COLO668 (cell line): ENCODE results near the gene BICC1.

Source experiments
- DNase-seq: peaks from one replicate; lab custom pipeline; 2025; ENCODE audit not compliant: unreplicated experiment; lab: John Stamatoyannopoulos, UW

The BICC1 gene

DNA sequence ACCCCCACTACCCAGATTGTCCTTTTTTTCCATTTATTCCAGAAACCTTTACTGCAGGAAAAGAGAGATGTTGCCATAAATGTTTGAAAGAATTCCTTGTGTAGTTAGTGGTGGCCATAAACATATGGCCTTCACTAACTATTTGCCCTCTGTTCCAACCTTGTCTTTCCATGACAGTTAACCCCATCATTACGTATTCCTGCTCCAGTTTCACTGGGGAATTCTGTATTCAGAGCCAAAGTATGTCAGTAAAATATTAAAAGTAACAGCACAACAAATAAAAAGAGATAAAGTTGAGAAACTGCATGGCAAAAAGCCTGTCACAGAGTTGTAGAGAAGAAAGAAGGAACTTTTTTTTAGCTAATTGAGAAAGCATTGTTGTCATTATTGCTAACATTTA is 261.3 kb downstream of the BICC1 start:
- DNase-seq, result no peak

DNA sequence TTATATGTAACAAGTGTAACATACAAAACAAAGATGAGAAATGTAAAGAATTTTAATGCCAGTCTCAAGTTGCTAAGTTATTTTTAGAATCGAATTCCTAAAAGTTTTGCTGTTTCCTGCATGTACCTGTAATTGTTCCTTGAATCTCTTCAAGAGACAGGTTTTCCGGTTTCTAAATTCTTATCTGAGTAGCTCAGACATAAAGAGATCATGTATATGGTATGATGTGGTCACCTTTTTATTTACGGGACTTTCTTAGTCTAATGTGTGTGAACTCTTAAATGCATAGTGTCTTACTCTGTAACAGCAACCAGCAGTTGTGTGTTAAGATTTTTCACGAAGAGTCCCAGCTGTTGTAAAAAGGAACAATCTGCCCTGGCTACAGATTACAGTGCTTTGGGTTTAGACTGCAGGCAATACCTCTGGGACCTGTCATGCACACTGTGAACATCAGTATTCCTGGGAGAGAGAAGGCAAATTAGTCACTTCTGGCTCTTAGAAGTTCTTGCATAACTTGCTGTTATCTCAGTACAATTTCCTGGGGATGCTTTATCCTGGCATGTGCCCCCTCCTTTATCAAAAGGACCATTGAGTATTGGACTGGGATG is 263.4 kb downstream of the BICC1 start:
- DNase-seq, result no peak

DNA sequence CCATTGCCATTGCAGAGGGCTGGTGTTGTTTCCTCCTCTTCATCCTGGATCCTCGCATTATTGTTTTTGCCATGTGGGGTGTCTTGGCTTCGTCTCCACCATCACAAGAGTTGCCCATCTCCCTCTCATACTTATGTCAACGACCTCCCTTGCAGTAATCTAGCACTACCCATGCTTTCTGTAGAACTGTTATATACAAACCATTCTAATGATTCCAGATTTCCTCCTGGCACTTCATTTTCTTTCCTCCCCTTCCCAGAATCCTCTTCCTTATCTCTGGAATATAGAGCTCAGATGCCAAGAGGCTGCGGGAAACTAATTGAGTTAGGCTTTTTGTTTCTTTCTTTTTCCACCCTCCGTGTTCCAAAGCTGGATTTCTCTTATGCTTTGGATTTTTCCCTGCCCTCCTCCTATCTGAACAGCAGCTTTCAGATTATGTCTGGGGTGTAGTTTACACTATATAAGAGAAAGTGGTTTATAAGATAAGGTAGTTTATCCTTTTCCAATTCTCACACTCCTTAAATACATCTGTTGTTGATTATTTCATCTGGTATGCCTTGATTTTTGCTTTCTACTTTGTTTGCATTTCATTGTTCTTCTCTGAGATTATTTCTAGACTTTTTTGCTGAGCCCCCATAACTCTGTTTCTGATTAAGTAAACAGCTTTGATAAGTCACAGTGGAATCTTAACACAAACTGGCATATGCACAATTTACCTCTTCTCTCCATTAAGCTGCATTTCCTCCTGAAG is 264.1 kb downstream of the BICC1 start:
- no peak for DNase-seq

DNA sequence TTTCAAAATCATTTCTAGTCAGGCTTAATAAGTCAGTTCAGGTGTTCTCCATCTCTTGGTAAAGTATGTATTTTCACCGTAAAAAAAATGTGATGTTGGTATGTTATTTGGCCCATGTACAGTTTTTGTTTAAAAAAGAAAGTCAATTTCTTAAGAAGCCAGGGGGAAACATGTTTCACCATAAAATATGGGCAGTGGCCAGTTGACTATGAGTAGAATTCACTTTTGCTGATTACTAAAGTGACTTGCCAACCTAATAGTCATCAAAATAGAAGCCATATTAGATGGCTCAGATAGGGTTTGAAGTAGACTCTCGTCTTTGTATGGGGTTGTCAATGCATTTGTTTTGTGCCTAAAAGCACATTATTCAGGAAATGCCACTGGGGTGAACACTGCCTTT is 266.3 kb downstream of the BICC1 start:
- DNase-seq, result no peak

DNA sequence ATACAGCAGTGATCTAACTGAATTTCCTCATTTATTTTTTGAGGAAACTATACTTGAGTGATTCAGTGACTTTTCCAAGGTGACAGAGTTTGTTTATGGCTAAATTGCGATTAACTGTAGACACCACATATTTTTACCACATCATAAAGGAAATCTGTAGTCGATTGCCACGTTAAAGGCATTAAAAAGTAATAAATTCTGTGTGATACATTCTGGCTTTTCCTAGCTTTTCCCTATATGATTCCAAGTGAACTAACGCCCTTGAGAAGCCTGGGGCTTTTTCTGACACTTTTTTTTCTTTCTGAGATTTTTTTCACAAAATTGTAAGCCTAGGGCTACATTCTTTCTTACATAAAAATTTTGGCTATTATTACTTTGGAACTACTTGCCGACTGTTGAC is 266.9 kb downstream of the BICC1 start:
- DNase-seq, result no peak

DNA sequence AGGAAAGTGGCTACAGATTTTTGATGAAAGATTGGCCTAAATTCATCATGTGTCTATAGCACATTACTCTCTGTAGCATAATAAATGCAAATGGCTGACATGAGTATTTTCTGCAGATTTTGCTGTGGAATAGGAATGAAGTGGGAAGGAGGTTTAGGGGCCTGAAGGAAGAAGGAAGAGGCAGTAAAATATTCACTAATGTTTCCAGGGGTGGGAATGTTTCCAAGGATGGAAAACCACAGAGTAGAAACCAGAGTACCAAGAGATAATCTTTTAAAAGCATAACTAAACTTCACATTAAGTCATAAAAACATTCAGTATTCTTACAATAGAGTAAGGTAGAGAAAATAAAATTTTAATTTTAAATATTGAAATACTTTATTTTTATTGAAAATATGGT is 267.8 kb downstream of the BICC1 start:
- DNase-seq, result no peak

DNA sequence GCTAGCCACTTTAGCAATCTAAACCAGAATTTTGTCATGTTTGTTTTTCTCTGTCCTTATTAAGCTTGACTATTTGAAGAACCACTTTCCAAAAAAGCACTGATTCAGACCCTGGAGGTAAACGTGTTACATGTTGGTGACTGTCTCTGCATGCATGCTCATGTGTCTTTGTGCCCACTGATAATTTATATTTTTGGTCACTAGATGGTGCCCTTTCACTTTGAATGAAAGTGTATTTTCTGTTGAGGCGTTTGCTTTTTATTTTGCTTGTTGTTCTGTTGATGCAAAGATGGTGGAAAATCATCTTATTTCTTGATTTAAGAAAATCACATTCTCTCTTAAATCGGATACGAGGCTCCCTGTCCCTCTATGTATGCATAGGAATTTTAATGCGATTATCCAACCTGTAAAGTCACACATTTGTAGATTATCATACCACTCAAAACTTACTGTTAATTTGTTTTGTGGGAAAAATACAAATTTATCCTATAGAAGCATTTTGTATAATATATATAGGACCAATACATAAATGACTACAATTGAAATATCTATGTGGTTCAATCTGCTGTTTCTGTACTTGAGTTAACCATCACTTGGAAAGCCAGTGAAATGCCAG is 269.3 kb downstream of the BICC1 start:
- no peak for DNase-seq

DNA sequence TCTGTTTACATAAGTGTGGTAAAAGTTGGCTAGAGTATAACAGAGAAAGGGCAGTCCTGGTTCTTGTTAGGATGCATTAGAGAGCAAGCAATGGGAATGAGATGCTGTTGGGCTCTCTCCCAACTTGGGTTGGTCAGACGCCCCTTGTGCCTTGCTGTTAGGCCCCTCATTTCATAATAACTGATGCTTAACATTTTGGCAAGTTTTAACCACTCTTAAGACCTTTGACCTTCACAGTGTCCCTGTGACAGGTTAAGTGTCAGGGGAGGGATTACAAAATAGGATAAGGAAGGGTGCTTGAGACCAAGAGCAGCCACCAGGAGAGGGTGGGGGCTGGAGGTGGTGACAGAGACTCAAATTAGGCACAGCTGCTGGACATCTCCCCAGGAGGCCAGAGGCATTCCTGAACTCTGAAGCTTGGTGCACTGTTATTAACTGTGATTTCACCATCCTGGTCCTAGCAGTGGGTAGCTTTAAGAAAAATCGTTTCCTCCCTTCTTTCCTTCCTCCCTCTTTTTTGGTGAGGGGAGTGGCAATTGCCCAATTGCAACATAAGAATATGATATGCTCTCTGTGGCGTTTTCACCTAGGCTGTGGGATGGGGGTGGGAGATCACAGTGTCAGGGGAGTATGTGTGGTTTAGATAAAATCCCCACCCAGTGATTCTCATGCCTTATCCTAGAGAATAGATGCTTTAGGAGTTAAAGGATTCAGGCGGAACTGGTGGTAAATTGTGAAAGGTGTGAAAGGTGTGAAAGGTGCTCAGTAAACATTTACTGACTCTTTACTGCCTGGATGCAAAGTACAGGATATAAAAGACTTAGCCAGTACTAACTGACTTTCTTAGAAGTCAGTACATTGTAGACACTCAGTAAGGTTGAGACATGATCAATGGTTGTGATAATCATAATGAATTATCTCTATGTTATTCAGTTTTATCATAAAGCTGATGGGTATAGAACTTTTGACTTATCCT is 270.5 kb downstream of the BICC1 start:
- DNase-seq, result no peak

DNA sequence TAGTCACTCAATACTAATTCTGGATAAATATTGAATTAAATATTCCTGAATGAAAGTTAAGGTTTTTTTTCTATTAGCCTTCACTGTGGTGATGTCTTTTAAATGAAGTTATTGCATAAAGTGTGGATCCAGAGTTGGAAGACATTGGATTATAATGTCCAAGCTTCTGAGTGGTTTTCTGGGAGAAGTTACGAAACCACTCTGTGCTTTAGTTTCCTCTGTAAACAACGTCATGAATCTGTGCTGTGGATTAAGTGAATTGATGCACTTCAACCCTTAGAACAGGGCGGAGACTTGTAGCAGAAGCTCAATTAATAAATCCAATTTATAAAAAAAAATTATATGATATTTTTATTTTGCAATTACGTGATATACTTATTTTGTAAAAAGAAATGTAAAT is 271.7 kb downstream of the BICC1 start:
- no peak for DNase-seq

DNA sequence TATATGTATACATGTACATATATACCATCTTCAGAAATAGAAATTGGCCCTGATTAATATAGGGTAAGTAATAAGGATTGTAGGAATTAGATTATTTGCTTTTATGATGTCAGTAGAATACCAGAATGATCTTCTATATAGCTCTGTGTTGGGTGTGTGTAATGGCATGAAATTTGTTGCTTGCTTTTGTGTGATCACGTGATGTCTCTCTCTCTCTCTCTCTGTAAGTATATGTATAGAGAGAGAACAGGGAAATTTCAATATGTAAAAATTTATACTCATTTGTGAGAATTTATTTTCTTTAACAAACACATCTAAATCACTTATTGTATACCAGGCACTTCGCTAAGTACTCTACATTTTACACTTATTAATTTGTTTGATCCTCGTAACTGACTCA is 272.7 kb downstream of the BICC1 start:
- no peak for DNase-seq

DNA sequence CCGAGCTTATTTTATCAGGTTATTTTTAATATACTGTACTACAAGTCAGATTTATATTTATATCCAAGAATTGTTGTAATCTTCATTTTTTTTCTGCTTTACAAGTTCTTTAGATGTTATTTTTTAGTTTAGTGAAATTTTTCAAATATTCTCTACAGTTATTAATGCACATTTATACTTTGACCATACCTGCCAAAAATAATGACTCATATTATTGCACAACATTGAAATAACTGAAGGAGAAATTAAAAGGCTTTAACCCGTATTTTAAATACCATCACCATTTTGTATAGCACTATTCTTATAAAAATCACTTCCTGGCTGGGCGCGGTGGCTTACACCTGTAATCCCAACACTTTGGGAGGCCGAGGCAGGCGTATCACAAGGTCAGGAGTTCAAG is 278.5 kb downstream of the BICC1 start:
- no peak for DNase-seq

DNA sequence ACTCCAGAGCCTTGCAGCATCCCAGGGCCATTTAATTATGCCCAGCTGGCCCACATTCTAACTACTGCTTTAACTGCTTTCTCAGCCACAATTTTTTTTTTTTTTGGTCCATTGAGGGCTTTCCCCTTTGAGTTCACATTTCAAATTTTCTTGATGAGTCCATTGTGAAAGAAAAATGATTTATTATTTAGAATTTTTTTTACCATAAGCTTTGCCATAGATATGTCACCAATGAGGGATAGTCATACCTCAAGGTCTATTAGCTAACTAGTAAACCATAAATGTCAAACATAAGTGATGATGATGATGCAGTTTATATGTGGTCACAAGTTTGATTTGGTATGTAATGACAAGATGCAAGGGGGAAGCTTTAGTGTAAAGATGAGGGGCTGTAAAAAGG is 282.9 kb downstream of the BICC1 start:
- no peak for DNase-seq

DNA sequence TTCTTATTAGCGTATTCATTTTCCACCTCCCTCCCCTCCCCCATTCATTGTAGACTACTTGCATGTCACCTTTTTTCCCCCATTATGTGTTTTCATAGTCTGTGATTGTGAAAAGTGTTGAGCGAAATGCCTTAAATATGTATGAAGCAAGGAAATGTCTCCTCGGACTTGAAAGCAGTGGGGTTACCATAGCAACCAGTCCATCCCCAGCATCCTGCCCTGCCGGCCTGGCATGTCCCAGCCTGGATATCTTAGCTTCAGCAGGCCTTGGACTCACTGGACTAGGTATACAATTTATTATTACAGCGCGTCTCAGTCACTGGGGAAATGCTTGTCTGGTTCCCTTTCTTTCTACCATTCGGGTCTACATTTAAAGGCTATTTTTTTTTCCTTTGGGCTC is 283.6 kb downstream of the BICC1 start:
- no peak for DNase-seq

DNA sequence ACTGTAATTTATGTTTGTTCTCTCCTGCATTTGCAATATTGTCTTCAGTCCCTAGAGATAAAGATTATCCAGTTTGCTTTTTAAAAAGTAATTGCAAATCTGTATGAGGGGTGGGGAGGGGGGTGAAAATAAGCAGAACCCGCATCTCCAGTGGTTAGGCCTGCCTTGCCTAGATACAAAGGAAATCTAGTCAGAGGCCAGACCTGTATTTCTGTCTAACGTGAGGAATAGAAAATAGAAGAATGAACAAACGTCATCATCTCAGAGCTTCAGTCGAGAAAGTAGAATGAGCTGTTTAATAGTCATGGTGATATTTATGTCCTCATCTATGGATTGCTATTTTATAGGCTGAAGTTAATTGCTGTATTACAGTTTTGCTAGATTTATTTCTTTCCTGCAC is 284.2 kb downstream of the BICC1 start:
- DNase-seq, result no peak

DNA sequence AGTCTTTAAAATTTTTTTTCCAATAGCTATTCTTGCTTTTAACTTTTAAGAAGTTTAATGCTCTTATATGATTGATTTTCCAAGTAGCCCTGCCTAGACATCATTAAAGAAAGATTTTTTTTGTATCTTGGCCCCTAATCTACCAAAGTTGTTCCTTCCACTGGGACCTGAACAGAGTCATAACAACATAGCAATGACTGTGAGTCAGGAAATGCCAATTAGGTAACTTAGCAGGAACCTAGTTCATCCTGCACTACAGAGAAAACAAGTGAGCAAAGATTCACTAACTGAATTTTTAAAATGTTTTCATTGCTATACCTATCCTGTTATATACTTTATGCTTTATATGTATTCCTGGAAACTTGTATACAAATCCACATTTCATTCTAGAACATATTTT is 284.7 kb downstream of the BICC1 start:
- DNase-seq, result no peak

DNA sequence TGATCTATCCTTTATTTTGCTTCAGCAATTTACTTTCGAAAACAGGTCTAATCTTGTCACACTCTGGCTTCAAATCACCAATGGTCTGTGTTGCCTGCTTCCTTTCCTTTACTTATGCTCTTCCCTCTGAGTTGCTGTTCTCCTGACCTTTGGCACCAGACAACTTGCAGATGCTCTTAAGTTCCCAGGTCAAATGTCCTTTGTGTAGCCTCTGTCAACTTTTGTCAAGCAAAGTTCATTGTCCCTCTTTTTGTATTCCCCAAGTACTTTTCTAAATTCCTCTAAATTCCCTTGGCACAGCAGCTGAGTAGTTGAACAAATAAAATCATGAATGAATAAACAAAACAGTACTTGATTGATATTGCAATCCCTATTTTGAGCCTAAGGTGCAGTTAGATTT is 289.4 kb downstream of the BICC1 start:
- DNase-seq, result no peak

DNA sequence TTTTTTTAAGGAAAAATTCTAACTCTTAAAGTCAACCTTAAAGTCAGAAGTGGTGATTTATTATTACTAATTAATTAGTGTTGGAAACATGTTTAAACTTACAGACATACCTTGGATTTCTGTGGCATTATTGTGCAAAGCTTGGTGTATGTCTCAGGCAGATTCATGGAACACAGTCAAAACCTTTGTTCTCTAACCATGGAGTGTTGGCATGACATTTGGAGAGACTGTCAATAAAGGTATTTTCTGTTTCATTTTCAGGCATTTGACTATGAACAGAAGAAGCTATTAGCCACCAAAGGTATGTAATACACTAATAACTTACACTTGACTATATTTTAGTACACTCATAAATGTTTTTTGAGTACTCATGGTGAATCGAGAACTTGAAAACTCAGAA is 293.7 kb downstream of the BICC1 start:
- no peak for DNase-seq

DNA sequence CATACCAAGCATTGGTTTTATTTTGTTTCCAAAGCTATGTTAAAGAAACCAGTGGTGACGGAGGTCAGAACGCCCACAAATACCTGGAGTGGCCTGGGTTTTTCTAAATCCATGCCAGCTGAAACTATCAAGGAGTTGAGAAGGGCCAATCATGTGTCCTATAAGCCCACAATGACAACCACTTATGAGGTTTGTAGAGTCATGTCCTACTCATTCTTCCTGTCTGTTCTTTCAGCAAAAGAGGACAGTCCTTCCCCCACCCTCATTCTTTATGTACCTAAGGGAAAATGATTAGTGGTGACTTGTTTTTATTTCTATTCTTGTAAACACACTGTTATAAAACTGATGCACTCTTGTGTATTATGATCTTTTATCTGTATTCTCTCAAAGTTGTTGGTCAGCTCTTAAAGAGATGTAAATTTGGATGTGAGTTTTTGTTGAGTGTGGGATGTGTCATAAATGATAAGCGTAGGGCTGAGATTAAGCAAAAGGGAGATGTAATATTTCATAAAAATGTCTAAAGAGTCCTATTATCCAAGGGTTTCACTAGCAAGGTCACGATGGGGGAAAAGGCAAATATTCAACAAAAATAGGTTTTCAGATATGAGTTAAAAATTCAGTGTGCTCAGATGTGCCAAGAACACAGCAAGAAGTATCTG is 294.4 kb downstream of the BICC1 start:
- DNase-seq, result no peak

DNA sequence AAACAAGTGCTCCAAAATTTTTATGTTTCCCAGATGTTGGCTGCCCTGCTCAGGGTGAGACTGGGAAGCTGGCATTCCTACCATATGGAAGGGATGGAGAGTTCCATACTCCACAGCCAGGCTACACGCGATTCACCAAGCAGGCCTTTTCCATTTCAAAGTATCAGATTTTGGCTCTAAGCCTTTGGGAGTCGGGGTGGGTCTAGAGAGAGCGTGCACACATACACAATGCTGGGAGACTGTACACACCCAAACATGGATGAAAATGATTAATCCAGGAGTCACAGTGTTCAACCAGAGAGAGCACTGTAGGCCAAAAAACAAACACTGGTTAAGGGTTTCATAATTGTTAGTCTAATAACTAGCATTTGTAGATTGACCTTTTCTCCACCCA is 295.0 kb downstream of the BICC1 start:
- DNase-seq, result no peak

DNA sequence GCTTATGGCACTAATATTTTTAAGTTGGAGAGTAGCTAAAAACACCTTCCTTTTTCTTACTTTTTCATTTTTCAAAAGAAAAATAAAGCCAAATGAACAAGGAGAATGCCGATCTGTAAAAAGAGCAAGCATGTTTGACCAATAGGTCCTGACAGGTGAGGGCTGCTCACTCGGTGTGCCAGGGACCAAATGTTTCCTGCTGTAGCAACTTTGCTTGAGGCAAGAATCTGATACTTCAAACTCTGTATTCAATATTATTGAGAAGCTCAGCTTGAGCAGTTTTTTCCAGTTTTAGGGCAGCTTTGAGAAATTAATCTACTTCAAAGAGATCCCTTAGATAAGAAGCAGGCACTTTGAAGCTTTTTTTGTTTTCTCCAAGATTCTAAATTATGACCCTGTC is 298.1 kb downstream of the BICC1 start:
- DNase-seq, result no peak

DNA sequence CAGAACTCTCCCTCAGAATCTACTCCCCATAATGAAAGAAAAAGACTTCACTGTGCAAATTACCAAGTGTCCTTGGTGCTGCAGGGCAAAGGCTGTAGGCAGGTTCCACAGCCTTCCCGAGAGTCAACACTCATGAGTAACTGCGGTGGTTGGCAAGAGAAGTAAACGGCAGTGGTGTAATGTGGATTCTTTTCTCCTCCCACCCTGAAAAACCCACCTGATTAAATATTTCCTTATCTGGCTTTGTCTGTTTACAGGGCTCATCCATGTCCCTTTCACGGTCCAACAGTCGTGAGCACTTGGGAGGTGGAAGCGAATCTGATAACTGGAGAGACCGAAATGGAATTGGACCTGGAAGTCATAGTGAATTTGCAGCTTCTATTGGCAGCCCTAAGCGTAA is 300.9 kb downstream of the BICC1 start:
- peak; percentile 43 for DNase-seq
